GM23248 (cell line): ENCODE results near the gene ZCCHC24.

Experiments
- EZH2 ChIP-seq: fragments of 200-600 bp; sonication (generic); IDR thresholded peaks from 2 replicates; pipeline ENCODE4 v1.6.1; 2018; ENCODE audit warnings: antibody characterized with exemption, mild to moderate bottlenecking; ENCODE audit not compliant: insufficient read depth, poor library complexity, severe bottlenecking
- EZH2phosphoT487 ChIP-seq: fragments of 200-600 bp; sonication (generic); IDR thresholded peaks from 2 replicates; pipeline ENCODE4 v1.6.1; 2018; ENCODE audit warnings: antibody characterized with exemption, moderate library complexity, mild to moderate bottlenecking, low read depth; ENCODE audit not compliant: insufficient read depth

DNA sequence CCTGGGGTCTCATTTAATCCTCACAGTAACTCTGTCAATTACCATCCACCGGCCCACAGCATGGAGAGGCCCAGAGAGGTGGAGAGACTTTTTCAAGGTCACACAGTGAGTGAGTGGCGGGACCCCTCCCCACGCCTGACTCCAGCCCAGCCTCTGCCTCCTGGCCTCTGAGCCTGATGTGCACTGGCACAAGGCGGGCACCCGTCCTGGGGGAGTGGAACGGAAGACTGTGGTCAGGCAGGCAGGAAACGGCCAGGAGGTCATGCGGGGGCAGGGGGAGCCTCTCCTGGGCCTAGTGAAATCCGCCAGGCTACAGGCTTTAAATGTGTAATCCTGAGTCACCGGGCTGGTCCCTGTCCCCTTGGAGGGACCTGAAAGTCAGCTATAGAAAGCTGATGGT, 32.2 kb downstream of the ZCCHC24 start:
- TF ChIP-seq EZH2phosphoT487 (no peak), EZH2 (no peak)
